Fibroblast of lung (primary cell): ENCODE measurements around the gene TSHZ3. TPM values are rescaled to one million over a fixed set of nuclear protein-coding genes. Genes with fewer than 3 reads are reported as not detected.

ENCODE experiments used
- DNase-seq, 2 donors: peaks; one replicate each; pipeline versions ENCODE4 v3.0.0 to v3.0.0-alpha.2; 2010; ENCODE audit warnings: low read depth in 2 of 2
- H2AFZ ChIP-seq: 2 replicates; pipeline ENCODE4 v1.5.1; 2012; ENCODE audit warnings: low read length, control low read depth, inconsistent platforms
- H3K27ac ChIP-seq: 2 replicates; pipeline ENCODE4 v1.5.1; 2011; ENCODE audit warnings: low read length, control low read depth; ENCODE audit not compliant: insufficient read depth
- H3K27me3 ChIP-seq: 2 replicates; pipeline ENCODE4 v1.5.1; 2011; ENCODE audit warnings: mild to moderate bottlenecking, low read length; ENCODE audit not compliant: control insufficient read depth, insufficient read depth
- H3K36me3 ChIP-seq: 2 replicates; pipeline ENCODE4 v1.5.1; 2011; ENCODE audit warnings: low read length; ENCODE audit not compliant: control insufficient read depth, insufficient read depth
- H3K4me1 ChIP-seq: 2 replicates; pipeline ENCODE4 v1.5.1; 2011; ENCODE audit warnings: low read length; ENCODE audit not compliant: control insufficient read depth, insufficient read depth; ENCODE audit errors: extremely low read depth
- H3K4me2 ChIP-seq: 2 replicates; pipeline ENCODE4 v1.5.1; 2011; ENCODE audit warnings: low read length, control low read depth; ENCODE audit not compliant: insufficient read depth; ENCODE audit errors: extremely low read depth
- H3K4me3 ChIP-seq, 4 experiments: fragments of 200-600 bp in 1 of 4; sonication (generic) in 1 of 4; replicated peaks in 1 of 4; 2 replicates each; pipeline ENCODE4 v1.5.1; 2011 to 2016; ENCODE audit warnings: low read length in 4 of 4, low read depth in 3 of 4, mild to moderate bottlenecking in 3 of 4, control low read depth in 2 of 4, inconsistent platforms in 1 of 4, mixed read lengths in 1 of 4; ENCODE audit not compliant: insufficient read depth in 1 of 4; ENCODE audit errors: control extremely low read depth in 1 of 4
- H3K79me2 ChIP-seq: 2 replicates; pipeline ENCODE4 v1.5.1; 2012; ENCODE audit warnings: mild to moderate bottlenecking, low read length, inconsistent platforms; ENCODE audit not compliant: control insufficient read depth, insufficient read depth
- H3K9ac ChIP-seq: 2 replicates; pipeline ENCODE4 v1.5.1; 2011; ENCODE audit warnings: mild to moderate bottlenecking, low read length, control low read depth; ENCODE audit not compliant: insufficient read depth
- H3K9me3 ChIP-seq: 2 replicates; pipeline ENCODE4 v1.5.1; 2012; ENCODE audit warnings: low read depth, low read length; ENCODE audit not compliant: control insufficient read depth, insufficient read depth
- H4K20me1 ChIP-seq: 2 replicates; pipeline ENCODE4 v1.5.1; 2011; ENCODE audit warnings: low read length; ENCODE audit not compliant: control insufficient read depth, insufficient read depth; ENCODE audit errors: extremely low read depth
- EZH2 ChIP-seq: IDR thresholded peaks from 2 replicates; pipeline ENCODE4 v1.5.1; 2012; ENCODE audit warnings: low read length, control low read depth, mild to moderate bottlenecking; ENCODE audit errors: missing control alignments
- polyA plus RNA-seq, 2 donors: library from polyadenylated mRNA; depleted of rRNA in 1 of 2; stranded (reverse) in 1 of 2; unstranded in 1 of 2; fragments of >200 nt; gene quantifications; 2 replicates each; pipeline ENCODE4 v1.2.1, GENCODE V29; 2011 to 2012; ENCODE audit warnings: missing spikeins in 1 of 2
- total RNA-seq: library from RNA; depleted of rRNA; stranded (reverse); fragments of >200 nt; gene quantifications from 2 replicates; pipeline ENCODE4 v1.2.1, GENCODE V29; 2014
- TF ChIP-seq, protein P1 (sequence below), 2 donors: IDR thresholded peaks in 1 of 2; conservative IDR thresholded peaks in 1 of 2; 1 replicate in 1 of 2; 2 replicates in 1 of 2; pipeline ENCODE4 v1.5.1; 2011 to 2012; ENCODE audit warnings: low read length in 2 of 2, control low read depth in 1 of 2, inconsistent platforms in 1 of 2, low read depth in 1 of 2, mild to moderate bottlenecking in 1 of 2

The TSHZ3 gene
- total and polyA plus RNA-seq, 2 donors (not counting 1 experiment from before 2014, with no cell fraction given): 7.0 to 17.3 TPM

DNA sequence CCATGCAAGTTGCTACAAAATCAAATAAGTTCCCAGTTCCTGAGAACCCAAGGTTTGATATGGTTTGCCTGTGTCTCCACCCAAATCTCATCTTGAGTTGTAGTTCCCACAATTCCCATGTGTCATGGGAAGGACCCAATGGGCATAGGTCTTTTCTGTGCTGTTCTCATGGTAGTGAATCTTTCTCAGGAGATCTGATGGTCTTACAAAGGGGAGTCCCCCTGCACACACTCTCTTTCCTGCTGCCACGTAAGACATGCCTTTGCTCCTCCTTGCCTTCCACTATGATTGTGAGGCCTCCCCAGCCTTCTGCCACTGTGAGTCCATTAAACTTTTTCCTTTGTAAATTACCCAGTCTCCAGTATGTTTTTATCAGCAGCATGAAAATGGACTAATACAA is 28.5 kb upstream of the TSHZ3 start:
- H3K36me3 ChIP-seq: no peaks in the 10 kb centered on the region
- H3K4me3 ChIP-seq: no peak overlapping the region
- no peak overlapping the region for H3K9ac ChIP-seq
- no peak overlapping the region for H3K4me2 ChIP-seq
- no peak for DNase-seq
- TF ChIP-seq, protein P1, sequence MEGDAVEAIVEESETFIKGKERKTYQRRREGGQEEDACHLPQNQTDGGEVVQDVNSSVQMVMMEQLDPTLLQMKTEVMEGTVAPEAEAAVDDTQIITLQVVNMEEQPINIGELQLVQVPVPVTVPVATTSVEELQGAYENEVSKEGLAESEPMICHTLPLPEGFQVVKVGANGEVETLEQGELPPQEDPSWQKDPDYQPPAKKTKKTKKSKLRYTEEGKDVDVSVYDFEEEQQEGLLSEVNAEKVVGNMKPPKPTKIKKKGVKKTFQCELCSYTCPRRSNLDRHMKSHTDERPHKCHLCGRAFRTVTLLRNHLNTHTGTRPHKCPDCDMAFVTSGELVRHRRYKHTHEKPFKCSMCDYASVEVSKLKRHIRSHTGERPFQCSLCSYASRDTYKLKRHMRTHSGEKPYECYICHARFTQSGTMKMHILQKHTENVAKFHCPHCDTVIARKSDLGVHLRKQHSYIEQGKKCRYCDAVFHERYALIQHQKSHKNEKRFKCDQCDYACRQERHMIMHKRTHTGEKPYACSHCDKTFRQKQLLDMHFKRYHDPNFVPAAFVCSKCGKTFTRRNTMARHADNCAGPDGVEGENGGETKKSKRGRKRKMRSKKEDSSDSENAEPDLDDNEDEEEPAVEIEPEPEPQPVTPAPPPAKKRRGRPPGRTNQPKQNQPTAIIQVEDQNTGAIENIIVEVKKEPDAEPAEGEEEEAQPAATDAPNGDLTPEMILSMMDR (conservative IDR thresholded peaks at IDR 0.05 in 1 of 2, IDR thresholded peaks at IDR 0.05 in 1 of 2; ENCODE audit: low read depth in 1 of 2, low read length in 2 of 2): no peak
- no peak for TF ChIP-seq EZH2
- no peaks in the 10 kb centered on the region for H4K20me1 ChIP-seq
- no peaks in the 10 kb centered on the region for H3K9me3 ChIP-seq
- peak overlapping the region; percentile 2 for H3K27ac ChIP-seq
- peaks cover 5% of the 10 kb centered on the region for H3K4me1 ChIP-seq
- H3K79me2 ChIP-seq: no peaks in the 10 kb centered on the region
- no peaks in the 10 kb centered on the region for H3K27me3 ChIP-seq
- no peak overlapping the region for H2AFZ ChIP-seq

DNA sequence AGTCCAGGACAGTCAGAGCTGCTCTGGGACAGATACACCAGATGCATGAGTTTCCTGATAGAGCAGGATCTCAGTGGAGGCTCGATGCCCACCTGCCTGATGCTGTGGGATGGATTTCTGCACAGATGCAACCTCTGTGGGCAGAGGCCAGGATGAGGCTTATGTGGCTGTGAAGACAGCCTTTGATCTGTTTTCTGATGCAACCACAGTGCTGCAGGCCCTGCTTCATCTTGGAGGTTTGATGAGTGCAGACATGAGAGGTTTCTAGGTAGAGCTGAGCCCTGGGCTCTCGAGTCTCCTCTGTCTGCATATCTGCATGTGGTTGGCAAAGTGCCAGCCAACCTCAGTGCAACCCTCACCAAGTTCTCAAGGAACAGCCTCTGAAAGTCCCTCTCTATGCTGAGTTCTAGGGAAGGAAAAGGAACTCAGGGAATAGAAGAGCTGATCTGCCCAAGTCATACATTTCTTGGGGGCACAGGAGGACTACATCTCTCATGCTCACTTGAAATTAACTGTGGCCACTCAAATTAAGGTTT is 23.1 kb upstream of the TSHZ3 start:
- Histone ChIP-seq H3K9me3 (no peaks in the 10 kb centered on the region), H3K4me3 (no peak overlapping the region), H3K4me1 (no peaks in the 10 kb centered on the region), H3K27ac (no peak overlapping the region), H3K9ac (no peak overlapping the region), H3K36me3 (no peaks in the 10 kb centered on the region), H3K79me2 (no peaks in the 10 kb centered on the region), H3K27me3 (no peaks in the 10 kb centered on the region), H3K4me2 (no peak overlapping the region), H2AFZ (no peak overlapping the region), H4K20me1 (no peaks in the 10 kb centered on the region)
- no peak for TF ChIP-seq EZH2
- TF ChIP-seq, protein P1 (conservative IDR thresholded peaks at IDR 0.05 in 1 of 2, IDR thresholded peaks at IDR 0.05 in 1 of 2; ENCODE audit: low read depth in 1 of 2, low read length in 2 of 2): no peak
- DNase-seq: no peak

DNA sequence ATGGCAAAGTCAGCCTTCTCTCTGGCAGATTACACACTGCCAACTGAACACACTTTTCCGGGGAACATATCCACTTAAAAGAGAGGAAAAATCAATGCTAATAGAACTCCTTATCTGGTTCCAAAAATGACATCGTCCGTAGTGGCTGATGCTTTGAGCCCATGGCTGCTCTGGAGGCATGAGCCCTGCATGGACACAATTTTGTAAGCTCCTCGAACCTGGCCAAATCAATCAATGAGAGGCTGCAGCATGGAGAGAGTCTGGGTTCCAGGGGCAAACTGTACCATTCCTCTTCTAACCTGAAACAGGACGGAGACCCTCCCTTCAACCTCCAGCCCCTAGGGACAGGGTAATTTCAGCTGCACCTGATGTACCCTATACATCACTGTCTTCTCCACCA is 21.0 kb upstream of the TSHZ3 start:
- no peak for DNase-seq
- Histone ChIP-seq H3K4me3 (no peak overlapping the region), H3K9ac (no peak overlapping the region), H4K20me1 (no peaks in the 10 kb centered on the region), H3K79me2 (no peaks in the 10 kb centered on the region), H3K27me3 (no peaks in the 10 kb centered on the region), H3K4me2 (no peak overlapping the region), H2AFZ (no peak overlapping the region), H3K9me3 (no peaks in the 10 kb centered on the region), H3K27ac (no peak overlapping the region), H3K36me3 (no peaks in the 10 kb centered on the region), H3K4me1 (no peaks in the 10 kb centered on the region)
- no peak for TF ChIP-seq EZH2
- TF ChIP-seq, protein P1 (conservative IDR thresholded peaks at IDR 0.05 in 1 of 2, IDR thresholded peaks at IDR 0.05 in 1 of 2; ENCODE audit: low read depth in 1 of 2, low read length in 2 of 2): no peak
